ENCODE data around the gene DDX5.

DNA sequence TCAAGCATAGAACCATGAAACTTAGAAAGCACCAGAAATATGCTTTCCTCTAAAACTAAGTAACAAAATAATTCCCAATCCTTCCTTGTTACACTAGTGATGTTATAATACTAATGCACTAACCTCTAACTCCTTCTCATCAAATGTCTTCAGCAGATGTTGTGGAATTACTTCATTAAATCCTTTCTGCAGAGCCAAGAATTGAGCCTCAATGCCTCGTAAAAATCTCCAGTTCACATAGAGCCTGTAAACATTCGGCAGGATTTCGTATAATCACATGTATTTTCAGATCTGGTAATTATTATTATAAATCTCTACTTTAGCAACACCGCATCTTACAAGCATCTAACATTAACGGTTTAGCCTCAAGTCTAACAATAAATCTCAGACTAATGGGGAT, 45.4 kb upstream of the DDX5 start:
- TF ChIP-seq, protein P1, sequence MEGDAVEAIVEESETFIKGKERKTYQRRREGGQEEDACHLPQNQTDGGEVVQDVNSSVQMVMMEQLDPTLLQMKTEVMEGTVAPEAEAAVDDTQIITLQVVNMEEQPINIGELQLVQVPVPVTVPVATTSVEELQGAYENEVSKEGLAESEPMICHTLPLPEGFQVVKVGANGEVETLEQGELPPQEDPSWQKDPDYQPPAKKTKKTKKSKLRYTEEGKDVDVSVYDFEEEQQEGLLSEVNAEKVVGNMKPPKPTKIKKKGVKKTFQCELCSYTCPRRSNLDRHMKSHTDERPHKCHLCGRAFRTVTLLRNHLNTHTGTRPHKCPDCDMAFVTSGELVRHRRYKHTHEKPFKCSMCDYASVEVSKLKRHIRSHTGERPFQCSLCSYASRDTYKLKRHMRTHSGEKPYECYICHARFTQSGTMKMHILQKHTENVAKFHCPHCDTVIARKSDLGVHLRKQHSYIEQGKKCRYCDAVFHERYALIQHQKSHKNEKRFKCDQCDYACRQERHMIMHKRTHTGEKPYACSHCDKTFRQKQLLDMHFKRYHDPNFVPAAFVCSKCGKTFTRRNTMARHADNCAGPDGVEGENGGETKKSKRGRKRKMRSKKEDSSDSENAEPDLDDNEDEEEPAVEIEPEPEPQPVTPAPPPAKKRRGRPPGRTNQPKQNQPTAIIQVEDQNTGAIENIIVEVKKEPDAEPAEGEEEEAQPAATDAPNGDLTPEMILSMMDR (IDR thresholded peaks at IDR 0.05), result no peak
- no peak for TF ChIP-seq POLR2A (IDR thresholded peaks at IDR 0.05)

All from ovary (tissue), 3 donors.